Pancreas (tissue), 10 donors: ENCODE measurements around the gene IFNK. TPM values are rescaled to one million over a fixed set of nuclear protein-coding genes. Genes with fewer than 3 reads are reported as not detected.

Source experiments
- ATAC-seq, 4 donors: fragments of 200-7000 bp; cut with Tn5 transposase; one replicate each; pipeline versions ENCODE4 v1.8.0 to v1.9.1; 2020; ENCODE audit warnings: mild to moderate bottlenecking in 4 of 4, moderate library complexity in 4 of 4
- DNase-seq, 6 donors: peaks; one replicate each; pipeline ENCODE4 v3.0.0-alpha.2; 2020
- FAIRE-seq: peaks from 2 replicates; lab custom pipeline; 2012; peaks lifted over from hg19 to GRCh38; lab: Jason Lieb, UNC
- H3K27ac ChIP-seq, 4 donors: fragments of 200-600 bp; sonication (generic); 1 replicate in 3 of 4; 2 replicates in 1 of 4; pipeline versions ENCODE4 v1.5.0 to v1.8.0; 2020
- H3K27me3 ChIP-seq, 4 donors: fragments of 200-600 bp; one replicate each; pipeline ENCODE4 v1.8.0; 2021
- H3K36me3 ChIP-seq, 3 donors: fragments of 200-600 bp; sonication (generic) in 1 of 3; one replicate each; pipeline versions ENCODE4 v1.5.0 to v1.8.0; 2020 to 2021
- H3K4me1 ChIP-seq, 3 donors: fragments of 200-600 bp; one replicate each; pipeline ENCODE4 v1.8.0; 2021
- H3K4me3 ChIP-seq, 4 donors: fragments of 200-600 bp; sonication (generic) in 2 of 4; one replicate each; pipeline versions ENCODE4 v1.5.0 to v1.8.0; 2020 to 2021
- H3K9me3 ChIP-seq, 4 donors: fragments of 200-600 bp; one replicate each; pipeline ENCODE4 v1.8.0; 2021
- CTCF ChIP-seq, 4 donors: fragments of 200-600 bp; sonication (generic) in 3 of 4; IDR thresholded peaks; one replicate each; pipeline versions ENCODE4 v1.5.0 to v1.8.0; 2021; ENCODE audit warnings: antibody characterized with exemption in 4 of 4
- WGBS, 2 donors: extraction: QIAGEN DNeasy Blood & Tissue Kit; methylation state at CpG; one replicate each; pipeline ENCODE4 v1.1.7; 2013; 5-methylcytosine and 5-hydroxymethylcytosine counted together
- intact Hi-C, 3 donors: fragments of 100-400 bp; cut with DNase I; formaldehyde crosslinking; loops; one replicate each; pipeline versions ENCODE4 v1.11.1 to v1.14.2; 2022
- polyA plus RNA-seq, 2 donors: library from polyadenylated mRNA; stranded (reverse); fragments of 200-250 nt; gene quantifications; one replicate each; pipeline ENCODE4 v1.2.3, GENCODE V29; 2013
- total RNA-seq, 6 donors: library from RNA; stranded (reverse); fragmentation: NEBNext Ultra II Directional in 4 of 6; extraction: Animal tissue kit (Norgen Biotek cat#: 25700) in 4 of 6; gene quantifications; one replicate each; pipeline versions ENCODE4 v1.2.1 to v1.2.4, GENCODE V29; 2021 to 2023
- donor health status: healthy with polysubstance abuse.
- donor health status: DM: no; HTN: no; CAD: no; lungs with moderate emphysema.
- donor health status: DM: no; HTN: no; CAD: no.
- donor health status: control.
- donor health status: control.
- donor health status: Bipolar disorder and iron deficiency.
- donor health status: DM: yes; HTN: yes; CAD: no.
- donor health status: DM: no; HTN: no; CAD: no.
- donor health status: DM: no; HTN: no; CAD: no.
- donor health status: DM: yes; HTN: yes; CAD: no.

The IFNK gene
- total and polyA plus RNA-seq, 8 donors, result not detected

- 56 to 61% methylated on average over 5 of the region's 5 CpGs for WGBS, 2 donors
- ATAC-seq, result peak in 3 of 4 donors; percentile 60 to 82 (median 68)
- no peaks in the 10 kb centered on the region for H3K4me1 ChIP-seq
- intact Hi-C loops, result no loop called here
- FAIRE-seq, result no peak
- H3K4me3 ChIP-seq, result no peak overlapping the region
- peak in 1 of 6 donors; percentile 3 for DNase-seq
- no peak for TF ChIP-seq CTCF (IDR thresholded peaks at IDR 0.05)
- H3K36me3 ChIP-seq, result no peaks in the 10 kb centered on the region
- H3K27ac ChIP-seq, result no peak overlapping the region
- no peaks in the 10 kb centered on the region for H3K27me3 ChIP-seq
- H3K9me3 ChIP-seq, result no peaks in the 10 kb centered on the region
Measured at GRCh38 chr9:27505744-27506161, 18.3 kb upstream of the IFNK start.

DNA sequence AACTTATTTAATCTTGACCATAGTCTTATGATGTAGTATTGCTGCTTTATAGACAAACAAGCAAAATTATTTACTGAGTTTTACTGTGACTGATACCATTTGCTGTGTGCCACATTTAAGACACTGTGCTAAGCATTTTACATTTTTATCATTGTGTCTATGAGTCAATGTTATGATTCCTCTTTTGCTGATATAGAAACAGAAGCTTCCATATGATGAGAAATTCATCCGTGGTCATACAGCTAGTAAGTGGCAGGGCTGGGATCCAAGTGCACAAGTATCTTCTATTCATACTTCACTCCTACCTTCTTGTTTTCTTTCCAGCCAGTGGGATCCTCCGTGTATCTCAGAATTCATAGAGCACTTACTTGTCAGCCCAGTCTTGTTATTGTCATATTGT is 17.1 kb upstream of the IFNK start:
- Histone ChIP-seq H3K4me1 (no peaks in the 10 kb centered on the region), H3K27me3 (no peaks in the 10 kb centered on the region), H3K9me3 (no peaks in the 10 kb centered on the region), H3K36me3 (no peaks in the 10 kb centered on the region), H3K27ac (no peak overlapping the region), H3K4me3 (no peak overlapping the region)
- DNase-seq (no peak), ATAC-seq (no peak), FAIRE-seq (no peak)
- no peak for TF ChIP-seq CTCF (IDR thresholded peaks at IDR 0.05)
- intact Hi-C loops, result no loop called here
- 50 to 70% methylated on average over 2 of the region's 2 CpGs for WGBS, 2 donors

DNA sequence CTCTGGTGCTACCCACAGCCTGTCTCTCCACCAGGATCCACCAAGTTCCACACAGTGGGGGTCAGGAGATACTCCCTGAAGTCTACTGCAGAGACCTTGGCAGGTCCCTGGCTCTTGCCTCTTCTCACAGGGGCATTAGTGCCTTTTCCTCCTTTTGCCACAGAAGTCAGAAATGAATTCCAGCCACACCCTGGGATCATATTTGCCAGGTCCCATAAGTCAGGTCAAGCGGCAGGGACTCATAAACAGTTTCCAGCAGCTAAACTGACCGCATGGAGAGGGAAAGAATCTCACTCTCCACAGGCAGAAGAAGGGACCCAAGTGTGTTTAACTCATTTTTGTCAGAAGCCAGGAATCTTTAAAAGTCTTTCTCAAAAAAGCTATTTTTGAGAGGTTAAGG is 13.3 kb upstream of the IFNK start:
- 91 to 92% methylated on average over 2 of the region's 2 CpGs for WGBS, 2 donors
- Histone ChIP-seq H3K4me3 (no peak overlapping the region), H3K4me1 (no peaks in the 10 kb centered on the region), H3K27me3 (no peaks in the 10 kb centered on the region), H3K36me3 (no peaks in the 10 kb centered on the region), H3K27ac (no peak overlapping the region), H3K9me3 (no peaks in the 10 kb centered on the region)
- FAIRE-seq (no peak), ATAC-seq (no peak), DNase-seq (no peak)
- intact Hi-C loops, result loop anchor here in 1 of 3 donors (10.0 kb wide), 1 partner anchor 66 kb away; no protein-coding TSS in a partner anchor
- no peak for TF ChIP-seq CTCF (IDR thresholded peaks at IDR 0.05)

GRCh38 chr9:27511771-27512170 is 12.3 kb upstream of the IFNK start:
- DNase-seq (no peak), FAIRE-seq (no peak), ATAC-seq (no peak)
- 93 to 94% methylated on average over 2 of the region's 2 CpGs for WGBS, 2 donors
- H3K36me3 ChIP-seq, result no peaks in the 10 kb centered on the region
- H3K4me3 ChIP-seq, result no peak overlapping the region
- H3K9me3 ChIP-seq, result no peaks in the 10 kb centered on the region
- H3K4me1 ChIP-seq, result no peaks in the 10 kb centered on the region
- intact Hi-C loops, result loop anchor here in 1 of 3 donors (10.0 kb wide), 1 partner anchor 67 kb away; no protein-coding TSS in a partner anchor
- no peaks in the 10 kb centered on the region for H3K27me3 ChIP-seq
- TF ChIP-seq CTCF (IDR thresholded peaks at IDR 0.05), result no peak
- H3K27ac ChIP-seq, result no peak overlapping the region

DNA sequence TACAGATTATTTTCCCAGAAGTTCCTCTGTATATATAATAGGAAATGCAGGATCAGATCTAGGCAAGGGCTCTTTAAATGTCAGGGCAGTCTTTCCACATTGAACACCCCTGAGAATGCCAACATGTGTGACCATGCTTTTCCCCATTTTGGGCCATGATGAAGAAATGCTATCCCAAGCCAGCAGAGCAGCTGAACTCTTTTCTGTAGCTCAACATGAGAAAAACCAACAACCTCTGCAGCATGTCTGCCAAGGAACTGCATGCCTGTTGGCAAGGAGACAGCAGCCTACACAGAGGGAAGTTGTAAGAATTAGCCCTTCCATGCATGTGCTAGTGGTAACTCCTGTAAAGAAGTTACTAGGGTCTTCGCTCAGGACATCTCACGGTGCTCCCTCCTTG is 9.5 kb upstream of the IFNK start:
- intact Hi-C loops, result loop anchor here in 1 of 3 donors (10.0 kb wide), 1 partner anchor 70 kb away; no protein-coding TSS in a partner anchor
- ATAC-seq (peak; percentile 68 to 96 (median 92)), DNase-seq (peak in 5 of 6 donors; percentile 36 to 81 (median 67)), FAIRE-seq (no peak)
- 58 to 64% methylated on average over 2 of the region's 2 CpGs for WGBS, 2 donors
- Histone ChIP-seq H3K27ac (peak overlapping the region in 1 of 4 donors; percentile 13), H3K9me3 (no peaks in the 10 kb centered on the region), H3K36me3 (no peaks in the 10 kb centered on the region), H3K4me3 (no peak overlapping the region), H3K27me3 (no peaks in the 10 kb centered on the region), H3K4me1 (no peaks in the 10 kb centered on the region)
- no peak for TF ChIP-seq CTCF (IDR thresholded peaks at IDR 0.05)
